ENCODE results near the gene TXNL4A. TPM values are rescaled to one million over a fixed set of nuclear protein-coding genes. Genes with fewer than 3 reads are reported as not detected.
"Not testable (repeated sequence)": the region's sequence is repeated elsewhere in the genome, so short reads cannot be mapped to it uniquely, and the experiment has no call there.

TXNL4A gene, protein sequence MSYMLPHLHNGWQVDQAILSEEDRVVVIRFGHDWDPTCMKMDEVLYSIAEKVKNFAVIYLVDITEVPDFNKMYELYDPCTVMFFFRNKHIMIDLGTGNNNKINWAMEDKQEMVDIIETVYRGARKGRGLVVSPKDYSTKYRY
- 122 and 138 TPM in 2 replicates for polyA plus RNA-seq (2014; cell fraction: cytosol; rRNA removed)
- 81.7 and 105 TPM in 2 replicates for polyA plus RNA-seq (2014; cell fraction: nucleus; rRNA removed)

- peak; percentile 88 for DNase-seq (ENCODE audit: low spot score)
Measured at GRCh38 chr18:79988451-79989194, at the start of gene TXNL4A. Gene TXNL4A (minus strand): TSS chr18:79988563. CDS start chr18:79988392, 171 bp downstream.

DNA sequence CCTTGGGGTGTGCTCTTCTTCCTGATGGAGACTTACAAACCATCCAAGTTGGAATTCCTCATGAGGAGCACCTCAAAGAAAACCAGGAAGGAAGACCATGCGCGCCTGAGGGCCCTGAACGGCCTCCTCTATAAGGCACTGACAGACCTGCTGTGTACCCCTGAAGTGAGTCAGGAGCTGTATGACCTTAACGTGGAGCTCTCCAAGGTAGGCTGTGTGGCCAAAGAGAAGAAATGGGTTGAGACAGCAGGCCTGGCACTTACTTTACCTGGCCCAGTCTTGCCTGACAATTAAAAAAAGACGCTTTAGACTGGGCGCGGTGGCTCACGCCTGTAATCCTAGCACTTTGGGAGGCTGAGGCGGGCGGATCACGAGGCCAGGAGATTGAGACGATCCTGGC lies 48.9 kb upstream of the TXNL4A start:
- no peak for DNase-seq (ENCODE audit: low spot score)

GRCh38 chr18:80035997-80036396 lies 47.6 kb upstream of the TXNL4A start:
- DNase-seq (ENCODE audit: low spot score): no peak

DNA sequence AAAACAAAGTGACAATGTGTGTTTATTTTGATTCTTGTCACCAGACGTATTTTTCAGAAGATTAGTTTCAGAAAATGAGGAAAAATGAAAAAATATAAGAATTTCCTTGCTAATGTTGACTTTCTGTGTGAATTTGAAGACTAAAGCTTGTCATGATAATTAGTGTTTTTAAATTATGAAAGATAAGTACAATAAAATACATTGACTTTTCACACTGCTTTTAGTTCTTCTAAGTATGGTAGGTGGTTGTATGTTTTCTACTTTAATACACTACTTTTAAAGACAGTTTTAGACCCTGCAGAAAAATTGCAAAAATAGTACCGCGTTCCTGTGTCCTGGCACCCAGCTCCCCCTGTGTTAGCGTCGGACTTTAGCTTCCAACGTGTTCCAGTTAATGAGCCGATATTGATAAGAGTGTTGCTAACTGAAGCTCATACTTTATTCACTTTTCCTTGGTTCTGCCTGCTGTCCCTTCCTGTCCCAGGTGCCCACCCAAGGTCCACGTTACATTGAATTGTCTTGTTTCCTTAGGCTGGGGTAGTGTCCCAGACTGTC lies 46.6 kb upstream of the TXNL4A start:
- DNase-seq (ENCODE audit: low spot score): no peak

GRCh38 chr18:80034068-80034851 lies 45.9 kb upstream of the TXNL4A start, which contains the start of gene RBFA:
Gene RBFA (plus strand): TSS chr18:80034434. CDS start chr18:80034496, 62 bp downstream.
- peak; percentile 98 for DNase-seq (ENCODE audit: low spot score)

GRCh38 chr18:80033181-80034067 lies 45.1 kb upstream of the TXNL4A start:
- DNase-seq (ENCODE audit: low spot score): peak; percentile 98

- DNase-seq (ENCODE audit: low spot score): no peak
Measured at GRCh38 chr18:80029690-80030089, 41.3 kb upstream of the TXNL4A start.

DNA sequence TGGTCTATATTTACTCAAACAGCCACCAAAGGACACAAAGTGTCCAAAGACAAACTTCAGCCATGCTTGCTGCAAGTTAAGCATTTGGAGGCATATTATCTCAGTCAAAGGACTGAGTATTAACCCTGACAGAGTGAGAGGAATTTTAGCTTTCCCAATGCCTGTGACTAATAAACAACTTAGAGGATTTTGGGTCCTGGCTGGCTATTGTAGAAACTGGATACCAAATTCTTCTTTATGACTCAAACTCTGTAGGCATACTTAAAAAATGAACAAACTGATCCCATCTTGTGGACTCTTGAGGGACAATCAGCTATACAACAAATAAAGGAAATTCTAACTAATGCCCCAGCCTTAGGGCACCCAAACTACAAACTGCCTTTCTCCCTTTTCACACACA lies 39.4 kb upstream of the TXNL4A start:
- not testable (repeated sequence) for DNase-seq (ENCODE audit: low spot score)

GRCh38 chr18:80026363-80026762 lies 38.0 kb upstream of the TXNL4A start:
- no peak for DNase-seq (ENCODE audit: low spot score)

- DNase-seq (ENCODE audit: low spot score): no peak
Measured at GRCh38 chr18:80023173-80023572, 34.8 kb upstream of the TXNL4A start.

GRCh38 chr18:80022613-80023012 lies 34.2 kb upstream of the TXNL4A start:
- DNase-seq (ENCODE audit: low spot score): peak; percentile 42

GRCh38 chr18:80012714-80013113 lies 24.4 kb upstream of the TXNL4A start:
- DNase-seq (ENCODE audit: low spot score): no peak

- DNase-seq (ENCODE audit: low spot score): not testable (repeated sequence)
Measured at GRCh38 chr18:80011496-80012137, 23.3 kb upstream of the TXNL4A start.

DNA sequence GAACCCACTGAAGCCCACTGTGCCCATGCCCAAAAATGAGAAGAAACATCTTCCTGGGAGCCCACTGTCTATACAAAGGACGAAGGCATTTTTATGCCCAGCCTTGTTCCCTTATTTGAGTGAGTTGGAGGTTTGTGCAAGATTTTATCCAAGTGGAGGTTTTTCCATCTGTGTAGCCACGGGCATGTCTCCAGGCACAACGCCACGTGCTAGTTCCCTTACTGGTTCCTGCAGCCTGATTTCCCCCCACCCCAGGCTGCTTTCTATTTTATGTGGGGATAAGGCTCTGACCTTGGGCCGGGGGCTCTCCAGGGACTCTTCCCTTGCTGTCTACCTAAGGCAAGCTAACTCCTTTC lies 22.2 kb upstream of the TXNL4A start:
- no peak for DNase-seq (ENCODE audit: low spot score)

DNA sequence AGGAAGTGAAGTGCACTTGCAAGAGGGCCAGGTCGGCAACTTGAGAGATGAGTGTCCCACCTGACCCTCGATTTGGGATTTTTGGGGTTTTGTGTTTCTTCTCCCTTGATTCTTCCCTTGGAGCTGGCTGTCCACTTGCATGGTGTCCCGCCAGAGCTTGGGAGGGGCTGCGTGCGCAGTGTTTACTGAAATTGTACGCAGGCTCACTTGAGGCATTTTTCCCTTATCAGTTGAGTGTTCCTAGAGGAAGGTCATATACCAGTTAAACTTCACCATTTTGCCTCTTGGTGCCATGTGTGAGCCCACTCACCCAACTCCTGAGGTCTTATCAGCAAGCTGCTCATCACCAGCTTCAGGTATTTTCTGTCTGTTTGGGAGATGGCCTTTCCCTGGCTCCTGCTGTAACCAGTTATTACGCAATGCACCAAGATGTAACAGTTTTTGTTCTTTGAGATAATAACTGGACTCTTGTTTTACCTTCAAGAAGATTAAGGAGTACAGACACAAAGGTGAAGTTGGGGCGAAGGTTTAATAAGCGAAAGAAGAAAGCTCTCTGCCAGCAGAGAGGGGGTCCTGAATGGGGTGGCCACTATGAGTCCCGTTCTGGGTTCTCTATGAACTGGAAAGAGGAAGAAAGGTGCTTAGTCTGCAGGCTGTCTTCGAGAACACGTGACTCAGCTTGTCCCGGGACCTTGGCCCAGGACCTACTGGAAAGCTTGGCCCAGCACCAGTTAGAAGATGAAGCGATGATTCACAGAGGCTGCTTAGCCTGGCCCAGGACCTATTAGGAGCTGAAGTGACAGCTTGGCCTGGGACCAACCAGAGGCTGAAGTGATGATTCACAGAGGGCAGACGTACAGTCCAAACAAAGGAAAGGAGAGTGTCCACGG lies 21.5 kb upstream of the TXNL4A start:
- no peak for DNase-seq (ENCODE audit: low spot score)

DNA sequence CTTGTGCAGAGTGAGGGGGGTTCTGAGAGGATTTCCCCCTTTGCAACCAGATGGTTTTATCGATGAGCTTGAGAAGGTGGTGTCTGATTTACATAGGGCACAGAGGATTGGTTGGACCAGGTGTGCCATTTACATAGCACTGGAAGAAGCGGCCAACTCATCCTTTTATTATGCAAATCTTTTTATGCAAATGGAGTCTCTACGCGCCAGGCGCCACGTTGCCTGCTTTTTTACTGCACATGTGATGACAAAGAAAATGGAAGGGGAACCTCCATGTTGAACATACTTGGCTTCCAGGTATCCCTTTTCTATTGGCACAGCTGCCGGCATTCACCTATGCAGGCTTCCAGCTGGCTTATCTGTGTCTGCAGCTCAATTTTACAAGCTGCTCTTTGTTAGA lies 18.4 kb upstream of the TXNL4A start:
- DNase-seq (ENCODE audit: low spot score): no peak

GRCh38 chr18:80004600-80005342 lies 16.4 kb upstream of the TXNL4A start:
- DNase-seq (ENCODE audit: low spot score): no peak

DNA sequence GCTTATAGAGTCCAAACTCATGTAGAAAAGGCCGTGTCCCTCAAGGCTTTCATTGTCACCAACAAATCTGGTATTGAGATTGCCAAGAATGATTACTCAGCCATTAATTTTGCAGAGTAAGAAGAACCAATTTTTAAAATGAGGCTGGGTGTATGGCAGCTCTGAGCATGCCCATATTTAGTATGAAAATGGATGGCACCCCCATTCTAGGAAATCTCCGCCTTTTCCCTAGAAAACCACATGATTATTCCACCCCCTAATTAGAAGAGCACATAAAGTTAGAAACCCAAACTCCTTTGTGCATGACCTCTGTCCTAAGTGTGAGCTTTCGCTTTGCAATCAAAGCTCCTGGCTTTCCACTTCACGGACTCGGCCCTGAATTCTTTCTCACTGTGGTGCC lies 14.1 kb upstream of the TXNL4A start:
- no peak for DNase-seq (ENCODE audit: low spot score)

DNA sequence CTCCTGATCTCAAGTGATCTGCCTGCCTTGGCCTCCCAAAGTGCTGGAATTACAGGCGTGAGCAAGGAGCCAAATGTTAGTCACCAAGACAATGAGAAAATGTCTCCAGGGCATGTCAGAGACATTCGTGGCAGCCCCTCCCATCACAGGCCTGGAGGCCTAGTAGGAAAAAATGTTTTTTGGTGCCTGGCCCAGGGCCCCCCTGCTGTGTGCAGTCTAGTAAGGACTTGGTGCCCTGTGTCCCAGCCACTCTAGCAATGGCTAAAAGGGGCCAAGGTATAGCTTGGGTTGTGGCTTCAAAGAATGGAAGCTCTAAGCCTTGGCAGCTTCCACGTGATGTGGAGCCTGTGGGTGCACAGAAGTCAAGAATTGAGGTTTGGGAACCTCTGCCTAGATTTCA lies 12.5 kb upstream of the TXNL4A start:
- no peak for DNase-seq (ENCODE audit: low spot score)

Data from SK-N-DZ (cell line).